ENCODE data around the gene KIRREL3.

DNA sequence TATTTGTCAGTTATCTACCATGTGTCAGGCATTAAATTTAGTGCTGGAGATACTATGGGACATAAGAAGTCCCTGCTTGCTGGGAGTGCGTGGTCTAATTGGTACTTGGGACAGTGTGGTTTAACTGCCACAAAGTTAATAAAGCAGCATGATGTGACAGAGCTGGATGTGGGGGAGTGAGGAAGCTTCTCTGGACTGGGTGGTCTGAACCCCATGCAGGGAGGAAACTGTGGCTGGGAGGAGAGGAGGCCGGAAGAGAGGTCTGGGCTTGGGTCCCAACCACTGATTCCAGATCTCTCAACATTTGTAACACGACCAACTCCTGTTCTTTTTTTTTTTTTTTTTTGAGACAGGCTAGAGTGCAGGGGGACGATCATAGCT lies 607.9 kb downstream of the KIRREL3 start:
- TF ChIP-seq, protein P1, sequence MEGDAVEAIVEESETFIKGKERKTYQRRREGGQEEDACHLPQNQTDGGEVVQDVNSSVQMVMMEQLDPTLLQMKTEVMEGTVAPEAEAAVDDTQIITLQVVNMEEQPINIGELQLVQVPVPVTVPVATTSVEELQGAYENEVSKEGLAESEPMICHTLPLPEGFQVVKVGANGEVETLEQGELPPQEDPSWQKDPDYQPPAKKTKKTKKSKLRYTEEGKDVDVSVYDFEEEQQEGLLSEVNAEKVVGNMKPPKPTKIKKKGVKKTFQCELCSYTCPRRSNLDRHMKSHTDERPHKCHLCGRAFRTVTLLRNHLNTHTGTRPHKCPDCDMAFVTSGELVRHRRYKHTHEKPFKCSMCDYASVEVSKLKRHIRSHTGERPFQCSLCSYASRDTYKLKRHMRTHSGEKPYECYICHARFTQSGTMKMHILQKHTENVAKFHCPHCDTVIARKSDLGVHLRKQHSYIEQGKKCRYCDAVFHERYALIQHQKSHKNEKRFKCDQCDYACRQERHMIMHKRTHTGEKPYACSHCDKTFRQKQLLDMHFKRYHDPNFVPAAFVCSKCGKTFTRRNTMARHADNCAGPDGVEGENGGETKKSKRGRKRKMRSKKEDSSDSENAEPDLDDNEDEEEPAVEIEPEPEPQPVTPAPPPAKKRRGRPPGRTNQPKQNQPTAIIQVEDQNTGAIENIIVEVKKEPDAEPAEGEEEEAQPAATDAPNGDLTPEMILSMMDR (IDR thresholded peaks at IDR 0.05), result no peak
- no peak for TF ChIP-seq POLR2A (IDR thresholded peaks at IDR 0.05)

Data from testis (tissue), 2 donors.